OCI-LY7 (cell line): ENCODE data around the gene VPS26A. TPM values are rescaled to one million over a fixed set of nuclear protein-coding genes. Genes with fewer than 3 reads are reported as not detected.

Experiments
- BruUV-seq: library from RNA; stranded (reverse); fragments of 400-500 nt; replicated peaks from 2 replicates; lab custom pipeline; 2021; lab: Mats Ljungman, UMichigan
- CTCF ChIA-PET: fragments of 300-600 bp; sonication (Branson Sonifier 250); formaldehyde crosslinking; loops from one replicate; lab custom pipeline; 2022; ENCODE audit warnings: antibody characterized with exemption; ENCODE audit not compliant: unreplicated experiment; lab: Charles Lee
- POLR2A ChIA-PET: fragments of 300-600 bp; sonication (Branson Sonifier 250); formaldehyde crosslinking; loops from one replicate; lab custom pipeline; 2022; ENCODE audit warnings: antibody characterized with exemption; lab: Charles Lee
- DNase-seq: peaks from one replicate; pipeline ENCODE4 v3.0.0-alpha.2; 2015; ENCODE audit warnings: low spot score
- H2AFZ ChIP-seq: fragments of 200-600 bp; sonication (generic), shearing (Covaris generic); 2 replicates; pipeline ENCODE4 v1.6.1; 2014; ENCODE audit warnings: mild to moderate bottlenecking, antibody characterized with exemption, low read length, moderate library complexity
- H3K27ac ChIP-seq: fragments of 200-600 bp; sonication (generic); 2 replicates; pipeline ENCODE4 v1.5.1; 2014; ENCODE audit warnings: mixed run types, low read depth, mild to moderate bottlenecking, moderate library complexity, low read length, inconsistent platforms; ENCODE audit not compliant: poor library complexity, severe bottlenecking
- H3K36me3 ChIP-seq: fragments of 200-600 bp; sonication (generic); 2 replicates; pipeline ENCODE4 v1.6.1; 2014; ENCODE audit warnings: mild to moderate bottlenecking, antibody characterized with exemption, low read length, moderate library complexity, mixed read lengths; ENCODE audit not compliant: insufficient read depth
- H3K4me1 ChIP-seq: fragments of 200-600 bp; sonication (generic); 2 replicates; pipeline ENCODE4 v1.5.1; 2014; ENCODE audit warnings: mild to moderate bottlenecking, low read length; ENCODE audit not compliant: insufficient read depth, poor library complexity, severe bottlenecking
- H3K4me2 ChIP-seq: fragments of 200-600 bp; sonication (generic); 2 replicates; pipeline ENCODE4 v1.6.1; 2014; ENCODE audit warnings: mild to moderate bottlenecking, low read length
- H3K4me3 ChIP-seq: fragments of 200-600 bp; sonication (generic); 2 replicates; pipeline ENCODE4 v1.5.1; 2014; ENCODE audit warnings: mild to moderate bottlenecking, low read depth, low read length; ENCODE audit not compliant: poor library complexity, severe bottlenecking
- H3K79me2 ChIP-seq: fragments of 200-600 bp; sonication (generic); 2 replicates; pipeline ENCODE4 v1.6.1; 2016; ENCODE audit warnings: low read depth, mild to moderate bottlenecking, low read length, moderate library complexity, mixed read lengths; ENCODE audit not compliant: insufficient read depth
- H3K9me2 ChIP-seq: fragments of 200-600 bp; sonication (generic); 2 replicates; pipeline ENCODE4 v1.6.1; 2016; ENCODE audit warnings: mild to moderate bottlenecking, low read length, mixed read lengths; ENCODE audit not compliant: insufficient read depth
- H3K9me3 ChIP-seq: fragments of 200-600 bp; sonication (generic); 2 replicates; pipeline ENCODE4 v1.6.1; 2014; ENCODE audit warnings: mild to moderate bottlenecking, mixed run types, low read length, mixed read lengths
- H4K20me1 ChIP-seq: fragments of 200-600 bp; sonication (generic); 2 replicates; pipeline ENCODE4 v1.6.1; 2014; ENCODE audit warnings: mild to moderate bottlenecking, antibody characterized with exemption, low read length, moderate library complexity, mixed read lengths; ENCODE audit not compliant: insufficient read depth
- CTCF ChIP-seq: fragments of 200-600 bp; sonication (generic); conservative IDR thresholded peaks from 2 replicates; pipeline ENCODE4 v1.5.1; 2014; ENCODE audit warnings: mild to moderate bottlenecking, antibody characterized with exemption, low read length, moderate library complexity, mixed read lengths
- EZH2phosphoT487 ChIP-seq: fragments of 200-600 bp; sonication (generic); IDR thresholded peaks from 2 replicates; pipeline ENCODE4 v1.6.1; 2018; ENCODE audit warnings: low read depth, borderline replicate concordance, mild to moderate bottlenecking, mixed run types, antibody characterized with exemption, low read length, moderate library complexity, mixed read lengths
- intact Hi-C: fragments of 100-400 bp; cut with micrococcal nuclease; formaldehyde crosslinking; loops from one replicate; pipeline ENCODE4 v1.10.0; 2022; ENCODE audit not compliant: unreplicated experiment
- total RNA-seq, 2 experiments: library from RNA; depleted of rRNA in 1 of 2; stranded (reverse); fragments of >200 nt in 1 of 2; shearing (Covaris generic) in 1 of 2; gene quantifications; 2 replicates each; pipeline ENCODE4 v1.2.3, GENCODE V29; 2014 to 2022

VPS26A gene
- total RNA-seq, 2 experiments from 2014 or later: 10.0 to 41.7 TPM

- TSS peak; percentile 99 for BruUV-seq
- Histone ChIP-seq H3K9me2 (no peaks in the 10 kb centered on the region), H2AFZ (peak overlapping the region; percentile 86), H3K9me3 (no peaks in the 10 kb centered on the region), H3K79me2 (peaks cover 35% of the 10 kb centered on the region), H4K20me1 (peaks cover 9% of the 10 kb centered on the region; the same call in 1 of the 2 replicates), H3K36me3 (no peaks in the 10 kb centered on the region), H3K4me3 (peak overlapping the region; percentile 88), H3K4me2 (peak overlapping the region; percentile 81), H3K4me1 (peaks cover 15% of the 10 kb centered on the region), H3K27ac (peak overlapping the region; percentile 64)
- no peak for DNase-seq
- POLR2A ChIA-PET: interaction anchor here (0.6 kb wide), 1 partner anchor 142 kb away, joined by 4 read pairs; no protein-coding TSS in a partner anchor
- TF ChIP-seq CTCF (peak; percentile 66), EZH2phosphoT487 (no peak)
- intact Hi-C loops: no loop called here
- CTCF ChIA-PET: no interaction called here
Measured at GRCh38 chr10:69123306-69123746, 652 bp upstream of the VPS26A start.

GRCh38 chr10:69124563-69125268, 738 bp downstream of the VPS26A start:
- Histone ChIP-seq H3K79me2 (peaks cover 48% of the 10 kb centered on the region), H3K9me2 (no peaks in the 10 kb centered on the region), H4K20me1 (peaks cover 9% of the 10 kb centered on the region; the same call in 1 of the 2 replicates), H3K4me2 (peak overlapping the region; percentile 78), H3K9me3 (no peaks in the 10 kb centered on the region), H2AFZ (peak overlapping the region; percentile 42), H3K4me3 (peak overlapping the region; percentile 88), H3K4me1 (peaks cover 15% of the 10 kb centered on the region), H3K27ac (peak overlapping the region; percentile 21), H3K36me3 (no peaks in the 10 kb centered on the region)
- TSS peak; percentile 84 for BruUV-seq
- ChIA-PET CTCF (no interaction called here), POLR2A (interaction anchor here (0.6 to 1.0 kb wide), 4 partner anchors 25 to 139 kb away, joined by 3 to 5 read pairs (median 4); no protein-coding TSS in a partner anchor)
- peak; percentile 57 for DNase-seq
- TF ChIP-seq EZH2phosphoT487 (no peak), CTCF (no peak)
- intact Hi-C loops: no loop called here

GRCh38 chr10:69125554-69125953, 1.6 kb downstream of the VPS26A start:
- ChIA-PET CTCF (no interaction called here), POLR2A (interaction anchor here (1.0 kb wide), 1 partner anchor 28 kb away, joined by 5 read pairs; no protein-coding TSS in a partner anchor)
- intact Hi-C loops: no loop called here
- no peak for DNase-seq
- H3K4me3 ChIP-seq: peak overlapping the region; percentile 88
- H3K36me3 ChIP-seq: no peaks in the 10 kb centered on the region
- peak overlapping the region; percentile 78 for H3K4me2 ChIP-seq
- H4K20me1 ChIP-seq: peaks cover 9% of the 10 kb centered on the region; the same call in 1 of the 2 replicates
- no peak overlapping the region for H3K27ac ChIP-seq
- H3K9me2 ChIP-seq: no peaks in the 10 kb centered on the region
- TF ChIP-seq CTCF: no peak
- no peak for TF ChIP-seq EZH2phosphoT487
- peaks cover 56% of the 10 kb centered on the region for H3K79me2 ChIP-seq
- H3K4me1 ChIP-seq: peaks cover 15% of the 10 kb centered on the region
- no TSS peak for BruUV-seq
- H2AFZ ChIP-seq: no peak overlapping the region
- H3K9me3 ChIP-seq: no peaks in the 10 kb centered on the region
